HG03354 (cell line): ENCODE results near the gene KRT8.

Source experiments
- ATAC-seq: cut with Tn5 transposase; IDR thresholded peaks from one replicate; pipeline ENCODE4 v1.9.1; 2021; ENCODE audit warnings: mild to moderate bottlenecking; ENCODE audit not compliant: unreplicated experiment, poor library complexity, severe bottlenecking

Gene KRT8

GRCh38 chr12:52926596-52927234 lies 21.8 kb upstream of the KRT8 start:
- no peak for ATAC-seq

GRCh38 chr12:52925717-52926595 lies 21.1 kb upstream of the KRT8 start:
- no peak for ATAC-seq

- ATAC-seq = no peak
Observed at GRCh38 chr12:52924764-52925716, 20.2 kb upstream of the KRT8 start.

- no peak for ATAC-seq
Observed at GRCh38 chr12:52921488-52922165, 16.8 kb upstream of the KRT8 start.

GRCh38 chr12:52920937-52921336 lies 16.1 kb upstream of the KRT8 start:
- no peak for ATAC-seq

GRCh38 chr12:52918784-52919183 lies 13.9 kb upstream of the KRT8 start:
- no peak for ATAC-seq

GRCh38 chr12:52918351-52918750 lies 13.5 kb upstream of the KRT8 start:
- ATAC-seq = no peak

- no peak for ATAC-seq
Observed at GRCh38 chr12:52917800-52918199, 12.9 kb upstream of the KRT8 start.

GRCh38 chr12:52916216-52916615 lies 11.3 kb upstream of the KRT8 start:
- no peak for ATAC-seq

GRCh38 chr12:52915637-52916036 lies 10.8 kb upstream of the KRT8 start:
- no peak for ATAC-seq

GRCh38 chr12:52914576-52915121 lies 9.8 kb upstream of the KRT8 start:
- no peak for ATAC-seq

- no peak for ATAC-seq
Observed at GRCh38 chr12:52913431-52913821, 8.6 kb upstream of the KRT8 start.

GRCh38 chr12:52912711-52913430 lies 8.0 kb upstream of the KRT8 start:
- ATAC-seq = no peak

- no peak for ATAC-seq
Observed at GRCh38 chr12:52910248-52910883, 5.5 kb upstream of the KRT8 start.

GRCh38 chr12:52909796-52910195 lies 4.9 kb upstream of the KRT8 start:
- ATAC-seq = no peak

GRCh38 chr12:52909331-52909730 lies 4.5 kb upstream of the KRT8 start:
- ATAC-seq = no peak

GRCh38 chr12:52907092-52907810 lies 2.4 kb upstream of the KRT8 start:
- no peak for ATAC-seq

GRCh38 chr12:52906191-52906601 lies 1.3 kb upstream of the KRT8 start:
- ATAC-seq = no peak
